ENCODE measurements around the gene VSTM4. TPM values are rescaled to one million over a fixed set of nuclear protein-coding genes. Genes with fewer than 3 reads are reported as not detected.

The VSTM4 gene
- total and polyA plus RNA-seq, 2 experiments from 2014 or later, result 9.0 to 10.2 TPM

DNA sequence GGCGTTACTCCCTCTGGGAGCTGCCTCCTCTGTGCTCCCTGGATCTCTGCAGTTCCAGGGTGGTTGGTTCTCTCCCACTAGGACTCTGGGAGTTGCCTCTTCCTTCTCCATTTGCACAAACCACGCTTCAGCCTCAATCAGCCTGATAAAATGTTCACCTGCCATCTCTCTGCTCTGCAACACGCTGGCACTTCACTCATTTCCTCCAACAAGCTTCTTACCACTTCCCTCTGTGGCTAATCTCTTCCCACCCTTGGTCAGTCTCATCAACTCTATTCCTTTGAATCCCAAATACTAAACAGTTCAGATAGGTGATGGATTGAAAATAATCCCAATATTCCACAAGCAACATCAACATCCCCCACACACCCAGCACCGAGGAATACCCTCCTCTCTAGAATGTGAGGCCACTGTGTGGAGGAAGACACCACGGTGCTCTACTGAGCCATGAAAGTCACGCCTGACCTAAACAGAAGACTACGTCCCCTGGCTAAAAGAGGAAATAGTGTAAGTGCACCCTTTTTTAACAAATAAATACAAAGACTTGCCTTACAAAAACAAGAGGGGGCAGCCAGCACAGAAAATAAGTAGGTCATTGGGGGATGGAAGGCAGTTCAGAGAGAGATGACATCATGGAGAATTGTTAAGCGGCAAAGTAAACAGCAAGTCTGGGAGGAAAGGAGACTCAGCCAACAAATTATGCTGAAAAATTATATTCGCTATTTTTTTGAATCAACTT is 20.4 kb upstream of the VSTM4 start:
- H3K4me2 ChIP-seq, result no peak overlapping the region
- no peaks in the 10 kb centered on the region for H3K79me2 ChIP-seq
- 87% methylated on average over 9 of the region's 9 CpGs for WGBS (ENCODE audit: low lambda C conversion rate, missing lambda C conversion rate)
- H3K9me2 ChIP-seq (replicated peaks; ENCODE audit: insufficient read depth), result no peaks in the 10 kb centered on the region
- no peaks in the 10 kb centered on the region for H3K27me3 ChIP-seq
- no peak overlapping the region for H3K4me3 ChIP-seq
- H3K9me3 ChIP-seq (ENCODE audit: low read depth), result no peaks in the 10 kb centered on the region
- H3K27ac ChIP-seq, result peak overlapping the region; percentile 1
- no peak overlapping the region for H2AFZ ChIP-seq
- H4K20me1 ChIP-seq (ENCODE audit: insufficient read depth, poor library complexity, severe bottlenecking), result no peaks in the 10 kb centered on the region
- no peak for TF ChIP-seq EZH2phosphoT487 (IDR thresholded peaks at IDR 0.05; ENCODE audit: low read depth, severe bottlenecking, unreplicated experiment)
- TF ChIP-seq, protein P1, sequence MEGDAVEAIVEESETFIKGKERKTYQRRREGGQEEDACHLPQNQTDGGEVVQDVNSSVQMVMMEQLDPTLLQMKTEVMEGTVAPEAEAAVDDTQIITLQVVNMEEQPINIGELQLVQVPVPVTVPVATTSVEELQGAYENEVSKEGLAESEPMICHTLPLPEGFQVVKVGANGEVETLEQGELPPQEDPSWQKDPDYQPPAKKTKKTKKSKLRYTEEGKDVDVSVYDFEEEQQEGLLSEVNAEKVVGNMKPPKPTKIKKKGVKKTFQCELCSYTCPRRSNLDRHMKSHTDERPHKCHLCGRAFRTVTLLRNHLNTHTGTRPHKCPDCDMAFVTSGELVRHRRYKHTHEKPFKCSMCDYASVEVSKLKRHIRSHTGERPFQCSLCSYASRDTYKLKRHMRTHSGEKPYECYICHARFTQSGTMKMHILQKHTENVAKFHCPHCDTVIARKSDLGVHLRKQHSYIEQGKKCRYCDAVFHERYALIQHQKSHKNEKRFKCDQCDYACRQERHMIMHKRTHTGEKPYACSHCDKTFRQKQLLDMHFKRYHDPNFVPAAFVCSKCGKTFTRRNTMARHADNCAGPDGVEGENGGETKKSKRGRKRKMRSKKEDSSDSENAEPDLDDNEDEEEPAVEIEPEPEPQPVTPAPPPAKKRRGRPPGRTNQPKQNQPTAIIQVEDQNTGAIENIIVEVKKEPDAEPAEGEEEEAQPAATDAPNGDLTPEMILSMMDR (IDR thresholded peaks at IDR 0.05; ENCODE audit: poor library complexity), result no peak
- no peak for TF ChIP-seq EZH2 (IDR thresholded peaks at IDR 0.05; ENCODE audit: borderline replicate concordance)
- H3K36me3 ChIP-seq (replicated peaks; ENCODE audit: insufficient read depth, low read depth), result no peaks in the 10 kb centered on the region
- no peak for DNase-seq (ENCODE audit: low spot score)
- H3K4me1 ChIP-seq (ENCODE audit: insufficient read depth), result peaks cover 13% of the 10 kb centered on the region

DNA sequence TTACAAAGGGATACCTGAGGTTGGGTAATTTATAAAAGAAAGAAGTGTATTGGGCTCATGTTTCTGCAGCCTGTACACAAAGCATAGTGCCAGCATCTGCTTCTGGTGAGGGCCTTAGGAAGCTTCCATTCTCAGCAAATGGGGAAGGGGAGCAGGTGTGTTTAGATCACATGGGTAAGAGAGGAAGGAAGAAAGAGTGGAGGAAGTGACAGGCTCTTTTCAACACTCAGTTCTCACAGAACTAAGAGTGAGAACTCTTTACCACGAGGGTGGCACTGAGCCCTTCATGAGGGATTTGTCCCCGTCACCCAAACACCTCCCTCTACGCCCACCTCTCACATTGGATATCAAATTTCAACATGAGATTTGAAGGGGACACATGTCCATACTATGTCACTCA is 19.0 kb upstream of the VSTM4 start:
- no peaks in the 10 kb centered on the region for H3K9me2 ChIP-seq (replicated peaks; ENCODE audit: insufficient read depth)
- no peaks in the 10 kb centered on the region for H3K9me3 ChIP-seq (ENCODE audit: low read depth)
- H3K4me1 ChIP-seq (ENCODE audit: insufficient read depth), result peaks cover 9% of the 10 kb centered on the region
- H2AFZ ChIP-seq, result no peak overlapping the region
- 88% methylated on average over 3 of the region's 3 CpGs for WGBS (ENCODE audit: low lambda C conversion rate, missing lambda C conversion rate)
- H3K36me3 ChIP-seq (replicated peaks; ENCODE audit: insufficient read depth, low read depth), result no peaks in the 10 kb centered on the region
- no peaks in the 10 kb centered on the region for H4K20me1 ChIP-seq (ENCODE audit: insufficient read depth, poor library complexity, severe bottlenecking)
- no peak for TF ChIP-seq EZH2phosphoT487 (IDR thresholded peaks at IDR 0.05; ENCODE audit: low read depth, severe bottlenecking, unreplicated experiment)
- TF ChIP-seq EZH2 (IDR thresholded peaks at IDR 0.05; ENCODE audit: borderline replicate concordance), result no peak
- TF ChIP-seq, protein P1 (IDR thresholded peaks at IDR 0.05; ENCODE audit: poor library complexity), result no peak
- no peak for DNase-seq (ENCODE audit: low spot score)
- H3K4me3 ChIP-seq, result no peak overlapping the region
- H3K27me3 ChIP-seq, result no peaks in the 10 kb centered on the region
- H3K4me2 ChIP-seq, result no peak overlapping the region
- no peak overlapping the region for H3K27ac ChIP-seq
- H3K79me2 ChIP-seq, result no peaks in the 10 kb centered on the region

DNA sequence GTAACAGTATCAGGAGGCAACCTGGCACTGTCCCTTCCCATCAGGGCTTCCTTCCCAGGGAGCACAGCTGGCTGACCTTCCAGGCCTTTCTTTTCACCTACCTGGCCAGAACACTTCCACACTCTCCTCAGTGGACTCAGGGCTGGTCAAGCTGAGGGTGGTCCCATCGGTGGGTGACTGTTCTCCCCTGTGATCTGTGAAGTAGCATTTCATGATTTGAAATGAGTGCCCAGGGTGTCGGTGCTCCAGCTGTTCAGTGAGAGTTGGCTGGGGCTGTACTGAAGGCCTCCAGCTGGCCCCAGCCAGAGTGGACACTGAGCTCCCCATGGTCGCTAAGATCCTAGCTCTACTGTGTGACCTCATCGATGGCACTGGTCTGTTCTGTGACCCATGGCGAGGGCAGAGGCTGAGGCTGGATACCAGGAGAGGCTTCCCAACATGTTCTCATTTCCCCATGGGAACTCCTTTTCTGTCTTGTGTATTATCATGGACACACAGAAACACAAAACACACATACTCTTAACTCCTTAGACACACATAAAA is 18.5 kb upstream of the VSTM4 start, which contains the start of gene FAM170B:
TSS of gene FAM170B (minus strand) at position 316 of the 543 bp plus-strand sequence. CDS start at position 213, 103 bp downstream.
- Histone ChIP-seq H3K4me1 (ENCODE audit: insufficient read depth) (peaks cover 3% of the 10 kb centered on the region), H3K4me3 (no peak within 1 kb of the TSS), H3K36me3 (replicated peaks; ENCODE audit: insufficient read depth, low read depth) (no peaks in the 10 kb centered on the region), H3K9me3 (ENCODE audit: low read depth) (no peaks in the 10 kb centered on the region), H3K4me2 (no peak within 1 kb of the TSS), H2AFZ (no peak within 1 kb of the TSS), H4K20me1 (ENCODE audit: insufficient read depth, poor library complexity, severe bottlenecking) (no peaks in the 10 kb centered on the region), H3K79me2 (no peaks in the 10 kb centered on the region), H3K9me2 (replicated peaks; ENCODE audit: insufficient read depth) (no peaks in the 10 kb centered on the region), H3K27ac (no peak within 1 kb of the TSS), H3K27me3 (no peaks in the 10 kb centered on the region)
- TF ChIP-seq, protein P1 (IDR thresholded peaks at IDR 0.05; ENCODE audit: poor library complexity), result no peak
- no peak for TF ChIP-seq EZH2 (IDR thresholded peaks at IDR 0.05; ENCODE audit: borderline replicate concordance)
- TF ChIP-seq EZH2phosphoT487 (IDR thresholded peaks at IDR 0.05; ENCODE audit: low read depth, severe bottlenecking, unreplicated experiment), result no peak
- 92% methylated on average over 5 of the region's 5 CpGs for WGBS (ENCODE audit: low lambda C conversion rate, missing lambda C conversion rate)
- no peak for DNase-seq (ENCODE audit: low spot score)

Measured in hepatocyte (in vitro differentiated cells).